Spleen (tissue), 7 donors: ENCODE measurements around the gene TMEM131.

Source experiments
- POLR2A ChIP-seq, 3 donors: fragments of 450-650 bp; IDR thresholded peaks; one replicate each; pipeline ENCODE4 v1.5.1; 2017; ENCODE audit warnings: antibody characterized with exemption in 3 of 3, mild to moderate bottlenecking in 1 of 3
- POLR2AphosphoS5 ChIP-seq, 3 donors: sonication (generic); formaldehyde crosslinking; IDR thresholded peaks; one replicate each; pipeline ENCODE4 v1.5.1; 2017; ENCODE audit warnings: antibody characterized with exemption in 3 of 3
- TF ChIP-seq, protein P1 (sequence below), 11 experiments: fragments of 200-600 bp in 7 of 11; fragments of 450-650 bp in 4 of 11; sonication (generic) in 4 of 11; IDR thresholded peaks in 8 of 11; conservative IDR thresholded peaks in 3 of 11; 1 replicate in 7 of 11; 2 replicates in 4 of 11; pipeline versions ENCODE4 v1.4.0 to v1.8.0; 2016 to 2021; ENCODE audit warnings: antibody characterized with exemption in 11 of 11, inconsistent platforms in 4 of 11, mild to moderate bottlenecking in 1 of 11
- donor health status: DM: no; HTN: no; CAD: no; lungs with moderate emphysema.
- donor health status: DM: no; HTN: no; CAD: no.
- donor health status: DM: no; HTN: no; CAD: no.

- TF ChIP-seq, protein P1, sequence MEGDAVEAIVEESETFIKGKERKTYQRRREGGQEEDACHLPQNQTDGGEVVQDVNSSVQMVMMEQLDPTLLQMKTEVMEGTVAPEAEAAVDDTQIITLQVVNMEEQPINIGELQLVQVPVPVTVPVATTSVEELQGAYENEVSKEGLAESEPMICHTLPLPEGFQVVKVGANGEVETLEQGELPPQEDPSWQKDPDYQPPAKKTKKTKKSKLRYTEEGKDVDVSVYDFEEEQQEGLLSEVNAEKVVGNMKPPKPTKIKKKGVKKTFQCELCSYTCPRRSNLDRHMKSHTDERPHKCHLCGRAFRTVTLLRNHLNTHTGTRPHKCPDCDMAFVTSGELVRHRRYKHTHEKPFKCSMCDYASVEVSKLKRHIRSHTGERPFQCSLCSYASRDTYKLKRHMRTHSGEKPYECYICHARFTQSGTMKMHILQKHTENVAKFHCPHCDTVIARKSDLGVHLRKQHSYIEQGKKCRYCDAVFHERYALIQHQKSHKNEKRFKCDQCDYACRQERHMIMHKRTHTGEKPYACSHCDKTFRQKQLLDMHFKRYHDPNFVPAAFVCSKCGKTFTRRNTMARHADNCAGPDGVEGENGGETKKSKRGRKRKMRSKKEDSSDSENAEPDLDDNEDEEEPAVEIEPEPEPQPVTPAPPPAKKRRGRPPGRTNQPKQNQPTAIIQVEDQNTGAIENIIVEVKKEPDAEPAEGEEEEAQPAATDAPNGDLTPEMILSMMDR (IDR thresholded peaks at IDR 0.05 in 8 of 11, conservative IDR thresholded peaks at IDR 0.05 in 3 of 11): no peak
- no peak for TF ChIP-seq POLR2A (IDR thresholded peaks at IDR 0.05)
- TF ChIP-seq POLR2AphosphoS5 (IDR thresholded peaks at IDR 0.05): no peak
These were observed 32.4 kb upstream of the TMEM131 start for GRCh38 chr2:98028101-98028561.
